Brain pericyte (primary cell): ENCODE results near the gene TMOD4.
"Not testable (repeated sequence)": the region's sequence is repeated elsewhere in the genome, so short reads cannot be mapped to it uniquely, and the experiment has no call there.

Source experiments
- DNase-seq: peaks from one replicate; pipeline ENCODE4 v3.0.0-alpha.2; 2012; ENCODE audit warnings: low read depth, low spot score

The TMOD4 gene

GRCh38 chr1:151175863-151176262 lies at the start of gene TMOD4:
TMOD4 (minus strand) TSS chr1:151175981; CDS start chr1:151174875, 1,106 bp downstream.
- DNase-seq = no peak

DNA sequence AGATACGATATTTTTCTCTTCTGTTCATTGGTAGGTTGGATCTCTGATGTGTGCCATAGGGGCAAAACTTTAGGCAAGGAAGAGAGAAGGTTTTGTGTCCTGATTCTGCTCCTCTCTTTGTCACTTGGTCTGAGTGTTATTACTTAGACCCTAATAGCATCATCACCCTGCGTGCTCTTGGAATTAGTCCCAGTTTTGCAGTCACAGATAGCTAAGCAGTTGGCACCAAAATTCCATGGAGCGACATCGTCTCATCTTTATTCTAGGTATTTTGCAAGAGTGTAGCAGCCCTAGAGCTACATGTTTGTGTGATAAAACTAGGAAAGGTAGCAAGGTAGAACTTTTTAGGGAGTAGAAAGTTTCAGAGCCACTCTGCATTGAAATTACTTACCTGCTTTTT lies 46.3 kb upstream of the TMOD4 start:
- no peak for DNase-seq

DNA sequence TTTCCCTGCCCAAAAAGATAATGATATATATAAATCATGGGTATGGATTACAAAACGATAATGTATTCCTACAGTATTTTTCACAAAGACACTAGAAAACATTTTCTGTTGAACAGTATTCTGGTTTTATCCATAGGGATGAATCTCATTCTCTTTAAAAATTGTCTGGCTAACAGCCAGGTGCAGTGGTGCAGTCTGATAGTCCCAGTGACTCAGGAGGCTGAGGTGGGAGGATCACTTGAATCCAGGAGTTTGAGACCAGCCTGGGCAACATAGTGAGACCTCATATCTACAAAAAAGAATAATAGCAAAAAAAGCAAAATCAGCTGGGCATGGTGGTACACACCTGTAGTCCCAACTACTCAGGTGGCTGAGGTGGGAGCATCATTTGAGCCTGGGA lies 45.8 kb upstream of the TMOD4 start:
- no peak for DNase-seq

DNA sequence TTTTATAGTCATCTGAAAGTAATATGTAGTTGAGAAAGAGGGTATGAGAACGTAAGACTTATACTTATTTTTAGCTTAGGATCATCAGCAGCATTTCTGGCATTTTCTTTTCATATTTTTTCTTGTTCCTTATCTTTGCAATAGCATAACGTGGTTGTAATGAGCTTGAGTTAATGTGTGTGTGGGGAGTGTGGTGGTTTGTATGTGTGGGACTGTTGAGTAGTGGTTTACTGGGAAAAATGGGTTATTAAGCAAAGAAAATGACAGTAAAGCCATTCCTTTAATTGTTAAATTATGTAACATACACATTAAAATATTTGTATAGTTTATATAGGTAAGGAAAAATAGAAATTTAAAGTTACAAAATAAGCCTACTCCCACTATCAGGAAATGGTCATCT lies 37.8 kb upstream of the TMOD4 start:
- no peak for DNase-seq

DNA sequence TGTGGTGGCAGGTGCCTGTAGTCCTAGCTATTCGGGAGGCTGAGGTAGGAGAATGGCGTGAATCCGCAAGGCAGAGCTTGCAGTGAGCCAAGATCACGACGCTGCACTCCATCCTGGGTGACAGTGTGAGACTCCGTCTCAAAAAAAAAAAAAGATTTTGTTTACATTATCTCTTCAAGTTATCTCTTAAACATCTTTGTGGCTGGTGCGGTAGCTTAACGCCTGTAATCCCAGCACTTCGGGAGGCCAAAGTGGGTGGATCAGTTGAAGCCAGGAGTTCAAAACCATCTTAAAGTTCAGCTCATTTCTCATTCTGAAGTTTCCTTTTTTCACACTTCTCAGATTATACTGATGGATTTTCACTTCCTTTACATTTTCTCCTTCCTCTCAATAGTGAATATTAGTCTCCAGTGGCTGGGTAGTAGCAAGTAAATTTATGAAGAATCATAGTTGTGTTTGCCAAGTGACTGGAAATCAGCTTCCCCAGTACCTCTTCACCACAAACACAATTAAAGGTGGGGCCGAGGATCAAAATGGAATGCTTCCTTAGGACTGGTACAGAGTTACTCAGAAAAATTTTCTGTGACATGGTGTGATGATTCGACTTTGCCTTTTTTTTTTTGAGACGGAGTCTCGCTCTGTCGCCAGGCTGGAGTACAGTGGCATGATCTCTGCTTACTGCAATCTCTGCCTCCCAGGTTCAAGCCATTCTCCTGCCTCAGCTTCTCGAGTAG lies 36.4 kb upstream of the TMOD4 start:
- no peak for DNase-seq

- no peak for DNase-seq
Observed at GRCh38 chr1:151210830-151211229, 35.0 kb upstream of the TMOD4 start.

- DNase-seq = not testable (repeated sequence)
Observed at GRCh38 chr1:151205381-151205965, 29.7 kb upstream of the TMOD4 start.

DNA sequence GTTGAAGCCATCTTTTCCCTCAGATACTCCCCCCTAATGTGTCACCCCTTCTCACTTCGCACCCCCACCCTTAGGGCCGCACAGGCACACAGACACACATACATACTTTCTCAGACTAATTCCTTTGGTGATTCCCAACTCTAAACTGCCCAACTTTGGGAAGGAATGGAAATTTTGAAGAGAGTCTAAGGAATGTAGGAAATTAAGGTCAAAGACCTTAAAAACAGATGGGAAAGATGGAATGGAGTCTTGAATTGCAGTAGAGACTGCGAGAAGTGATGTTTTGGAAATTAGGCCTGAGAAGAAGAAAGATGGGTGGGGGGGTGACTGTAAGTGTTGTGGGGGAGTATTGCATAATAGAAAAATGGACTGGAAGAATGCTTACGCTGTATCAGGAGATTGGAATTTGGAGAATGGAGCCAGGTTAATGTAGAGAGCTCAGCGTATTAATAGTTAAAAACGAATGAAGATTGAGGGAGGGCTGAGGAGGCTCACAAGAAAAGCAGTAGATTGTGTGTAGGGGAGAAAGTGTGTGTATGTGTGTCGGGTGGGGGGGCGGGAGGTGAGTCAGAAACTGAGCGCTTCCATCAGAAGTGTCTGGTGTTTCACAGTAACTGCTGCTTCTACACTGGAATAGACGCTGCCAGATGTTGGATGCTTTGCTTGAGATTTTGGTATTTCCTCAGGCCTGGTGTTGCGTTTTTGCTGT lies 24.2 kb upstream of the TMOD4 start:
- no peak for DNase-seq

DNA sequence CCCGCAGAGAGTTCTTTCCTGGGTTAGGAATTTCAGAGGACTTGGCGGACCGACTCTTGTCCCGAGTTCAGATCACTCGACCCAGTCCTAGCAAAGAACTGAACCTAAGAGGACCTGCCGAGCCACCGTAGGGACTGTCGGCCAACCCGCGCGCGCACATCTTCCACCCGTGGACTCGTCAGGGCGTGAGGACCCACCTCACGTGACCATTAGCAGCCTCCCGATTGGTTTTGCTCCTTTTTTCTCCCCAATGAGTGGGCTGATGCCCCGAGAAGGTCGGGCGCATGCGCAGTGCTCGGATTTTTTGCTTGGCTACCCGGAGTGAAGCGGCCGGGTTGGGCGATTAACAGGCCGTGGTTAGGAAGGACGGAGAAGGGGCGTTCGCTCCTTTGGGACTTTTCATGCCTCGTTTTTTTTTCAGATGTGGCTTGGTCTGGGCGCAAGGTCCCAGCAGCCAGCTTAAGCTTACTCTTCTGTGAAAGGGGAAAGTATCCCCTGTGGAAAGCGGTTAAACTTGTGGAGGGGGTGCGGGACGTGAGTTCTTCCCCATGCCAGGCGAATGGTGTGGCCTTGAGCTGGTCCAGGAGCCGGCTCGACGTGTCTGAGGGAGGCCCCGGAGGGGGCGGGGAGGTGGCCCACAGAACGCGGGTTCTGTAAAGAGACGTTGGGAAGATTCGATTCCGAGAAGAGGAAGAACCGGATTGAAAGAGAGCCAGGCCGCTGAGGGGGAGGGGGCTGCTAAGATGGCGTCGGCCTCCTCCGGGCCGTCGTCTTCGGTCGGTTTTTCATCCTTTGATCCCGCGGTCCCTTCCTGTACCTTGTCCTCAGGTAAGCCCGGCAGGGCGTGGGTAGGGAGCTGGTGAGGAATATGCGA lies 22.7 kb upstream of the TMOD4 start, which contains the start of gene PIP5K1A:
Gene PIP5K1A, plus strand, starts transcription at position 299 of the 874 bp plus-strand sequence. Its CDS starts 445 bp downstream, at position 744.
- peak; percentile 88 for DNase-seq

DNA sequence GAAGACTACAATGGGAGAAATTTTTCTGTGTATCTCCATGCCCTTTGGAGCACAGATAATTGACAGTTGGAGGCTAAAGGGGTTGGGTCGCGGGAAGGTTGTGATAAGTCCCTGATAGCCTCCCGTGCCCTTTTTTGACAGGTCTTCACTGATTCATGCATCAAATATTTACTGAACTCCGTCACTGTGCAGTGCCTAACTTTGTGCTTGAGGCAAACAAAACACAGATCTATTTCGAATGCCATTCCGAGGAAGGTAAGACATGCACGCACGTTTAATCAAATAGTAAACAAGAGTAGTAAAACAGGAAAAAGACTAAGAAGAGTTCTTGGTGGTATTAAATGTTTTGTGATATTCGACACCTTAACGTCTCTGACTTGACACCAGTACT lies 22.1 kb upstream of the TMOD4 start:
- no peak for DNase-seq

GRCh38 chr1:151196292-151196800 lies 20.6 kb upstream of the TMOD4 start:
- peak; percentile 61 for DNase-seq

DNA sequence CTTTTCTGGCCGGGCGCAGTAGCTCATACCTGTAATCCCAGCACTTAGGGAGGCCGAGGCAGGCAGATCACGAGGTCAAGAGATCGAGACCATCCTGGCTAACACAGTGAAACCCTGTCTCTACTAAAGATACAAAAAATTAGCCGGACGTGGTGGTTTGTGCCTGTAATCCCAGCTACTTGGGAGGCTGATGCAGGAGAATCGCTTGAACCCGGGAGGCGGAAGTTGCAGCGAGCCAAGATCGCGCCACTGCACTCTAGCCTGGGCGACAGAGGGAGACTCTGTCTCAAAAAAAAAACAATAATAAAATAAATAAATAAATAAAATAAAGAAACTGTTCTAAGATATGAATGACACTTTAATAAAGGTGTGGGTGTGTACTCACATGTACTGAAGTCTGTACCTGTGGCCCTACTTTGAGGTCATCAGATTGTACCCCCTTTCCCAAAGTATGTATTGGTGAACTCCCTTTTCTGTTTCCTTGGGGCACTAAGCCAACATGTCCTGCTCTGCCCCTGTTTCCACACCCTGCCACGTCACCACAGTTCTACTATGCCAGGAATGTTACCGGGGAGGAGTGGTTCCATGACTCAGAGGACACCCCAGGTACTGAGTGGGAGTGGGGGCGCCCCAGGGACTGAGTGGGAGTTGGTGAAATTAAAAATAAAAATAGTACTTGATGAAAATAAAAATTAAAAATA lies 19.3 kb upstream of the TMOD4 start:
- DNase-seq = not testable (repeated sequence)

GRCh38 chr1:151193856-151194255 lies 18.1 kb upstream of the TMOD4 start:
- no peak for DNase-seq

GRCh38 chr1:151193304-151193703 lies 17.5 kb upstream of the TMOD4 start:
- DNase-seq = no peak

DNA sequence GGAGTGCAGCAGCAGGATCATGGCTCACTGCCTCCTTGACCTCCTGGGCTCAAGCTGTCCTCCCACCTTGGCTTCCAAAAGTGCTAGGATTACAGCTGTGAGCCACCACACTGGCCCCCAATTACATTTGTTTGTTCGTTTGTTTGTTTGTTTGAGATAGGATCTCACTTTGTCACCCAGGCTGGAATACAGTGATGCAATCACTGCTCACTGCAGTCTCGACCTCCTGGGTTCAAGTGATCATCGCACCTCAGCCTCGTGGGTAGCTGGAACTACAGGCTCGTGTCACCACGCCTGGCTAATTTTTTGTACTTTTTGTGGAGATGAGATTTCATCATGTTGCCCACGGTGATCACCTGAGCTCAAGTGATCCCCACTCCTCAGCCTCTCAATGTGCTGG lies 16.3 kb upstream of the TMOD4 start:
- DNase-seq = no peak

GRCh38 chr1:151189637-151190445 lies 14.1 kb upstream of the TMOD4 start, which contains the start of gene VPS72:
VPS72 (minus strand) TSS chr1:151190197; CDS start chr1:151190121, 76 bp downstream.
- DNase-seq = peak; percentile 45

- not testable (repeated sequence) for DNase-seq
Observed at GRCh38 chr1:151188667-151189066, 12.9 kb upstream of the TMOD4 start.

DNA sequence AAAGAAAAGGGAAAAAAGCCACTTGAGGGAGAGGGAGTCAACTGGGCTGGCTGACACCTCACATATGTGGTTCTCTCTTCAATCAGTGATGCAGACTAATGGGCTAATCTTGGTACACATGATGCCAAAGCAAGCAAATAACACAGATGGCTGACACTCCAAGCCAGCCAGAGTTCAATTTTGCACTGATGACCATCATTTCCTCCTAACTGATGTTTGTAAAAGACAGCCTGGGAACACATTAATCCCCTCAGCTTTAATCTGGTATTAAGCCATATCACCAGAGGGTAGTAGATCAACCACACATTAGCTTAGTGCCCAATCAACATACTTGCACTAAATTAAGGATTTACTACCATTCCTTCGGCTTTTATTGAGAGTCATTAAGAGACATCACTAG lies 11.4 kb upstream of the TMOD4 start:
- DNase-seq = no peak

DNA sequence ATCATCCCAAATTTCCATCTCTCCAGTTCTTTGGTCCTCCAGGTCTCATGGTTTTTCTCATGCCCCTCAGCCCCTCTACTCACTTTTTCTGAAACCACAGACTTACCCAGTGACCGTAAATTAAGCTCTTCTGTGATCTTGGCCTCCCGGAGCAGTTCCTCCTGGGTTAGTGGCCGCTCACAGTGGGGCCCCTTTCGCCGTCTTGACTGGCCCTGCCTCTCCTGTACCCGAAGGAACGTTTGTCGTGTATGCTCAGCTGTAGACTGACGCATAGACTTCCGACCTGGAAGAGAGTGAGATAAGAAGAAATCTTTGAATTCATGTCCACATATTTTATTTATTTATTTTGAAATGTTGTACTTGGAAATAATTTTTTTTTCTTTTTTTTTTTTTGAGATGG lies 8.4 kb upstream of the TMOD4 start:
- DNase-seq = no peak

DNA sequence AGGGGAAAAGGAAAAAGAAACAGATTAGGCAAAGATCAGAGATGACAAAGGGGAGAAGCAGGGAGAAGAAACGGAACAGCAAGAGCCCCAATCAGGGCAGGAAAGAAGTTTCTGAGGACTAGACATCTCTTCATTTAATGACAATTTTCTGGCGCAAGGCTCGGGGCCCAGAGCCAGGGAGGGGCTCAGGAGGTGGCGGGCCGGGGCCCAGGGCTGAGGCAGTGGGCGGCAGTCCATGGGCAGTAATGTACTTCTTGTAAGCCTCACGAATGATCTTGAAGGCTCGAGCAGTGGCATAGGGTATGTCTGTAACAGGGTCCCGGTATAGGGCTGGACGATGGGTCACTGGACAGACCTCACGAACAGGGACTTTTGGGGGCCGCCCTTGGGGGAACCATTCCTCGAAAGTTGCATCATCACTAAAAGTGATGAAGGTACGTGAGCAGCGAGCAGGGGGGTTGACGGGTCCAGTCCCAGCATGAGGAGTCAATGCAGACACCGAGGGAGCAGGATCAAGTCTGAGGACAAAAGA lies 799 bp upstream of the TMOD4 start:
- no peak for DNase-seq
